Hematopoietic multipotent progenitor cell treated with erythropoietin and hydrocortisone succinate and interleukin-3 and kit ligand, for 8 days (in vitro differentiated cells): ENCODE measurements around the gene PTPRM.

Experiments used
- DNase-seq: peaks from one replicate; pipeline ENCODE4 v3.0.0-alpha.2; 2015

PTPRM gene

DNA sequence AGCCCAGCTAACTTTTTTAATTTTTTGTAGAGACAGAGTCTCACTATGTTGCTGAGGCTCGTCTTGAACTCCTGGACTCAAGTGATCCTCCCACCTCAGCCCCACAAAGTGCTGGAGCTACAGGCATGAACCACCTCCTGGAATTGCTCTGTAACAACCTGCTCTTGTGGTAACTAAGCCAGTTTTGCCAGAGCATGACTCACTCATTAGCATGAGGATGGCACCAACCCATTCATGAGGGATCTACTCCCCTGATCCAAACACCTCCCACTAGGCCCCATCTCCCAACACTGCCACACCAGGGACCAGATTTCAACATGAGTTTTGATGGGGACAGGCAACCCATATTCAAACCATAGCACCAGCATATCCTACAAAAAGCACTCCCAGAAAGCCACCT, 693.2 kb downstream of the PTPRM start:
- no peak for DNase-seq

DNA sequence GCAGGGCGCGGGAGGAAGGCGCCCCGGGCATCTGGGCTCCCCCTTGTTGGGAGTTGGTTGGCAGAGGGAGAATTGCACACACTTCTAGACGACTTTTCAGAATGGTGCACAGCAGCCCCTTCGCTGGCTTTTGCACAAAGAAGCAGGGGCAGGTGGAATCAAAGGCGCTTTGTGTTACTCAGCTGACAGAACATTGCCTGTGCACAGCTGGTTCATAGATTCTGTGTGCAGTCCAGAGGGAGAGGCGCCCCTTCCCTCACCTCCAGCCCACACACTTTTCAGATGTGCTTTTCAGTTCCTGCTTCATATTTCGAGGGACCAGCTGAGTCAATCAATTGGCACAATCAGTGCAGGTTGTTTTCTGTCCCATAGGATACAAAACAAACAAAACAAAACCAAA, 693.7 kb downstream of the PTPRM start:
- no peak for DNase-seq

DNA sequence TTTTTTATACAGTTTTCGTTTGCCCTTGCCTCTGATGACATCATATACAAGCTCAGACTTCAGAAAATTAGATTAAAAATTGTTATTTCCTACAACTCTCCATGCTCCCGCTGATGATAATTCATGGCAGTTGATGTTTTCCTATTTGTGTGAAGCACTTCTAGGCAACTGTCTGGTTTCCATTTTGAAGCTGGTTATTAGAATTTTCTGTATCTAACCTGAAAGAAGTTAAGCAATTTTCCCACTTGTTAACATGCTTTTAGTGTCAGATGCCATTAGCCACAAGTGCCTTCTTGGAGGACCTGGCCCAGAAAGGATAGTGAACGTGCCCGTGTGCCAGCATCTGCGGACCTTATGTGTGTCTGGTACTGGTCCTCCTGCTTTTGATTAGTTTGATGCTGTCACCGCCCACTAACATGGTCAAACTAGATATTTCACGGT, 694.6 kb downstream of the PTPRM start:
- DNase-seq, result no peak

DNA sequence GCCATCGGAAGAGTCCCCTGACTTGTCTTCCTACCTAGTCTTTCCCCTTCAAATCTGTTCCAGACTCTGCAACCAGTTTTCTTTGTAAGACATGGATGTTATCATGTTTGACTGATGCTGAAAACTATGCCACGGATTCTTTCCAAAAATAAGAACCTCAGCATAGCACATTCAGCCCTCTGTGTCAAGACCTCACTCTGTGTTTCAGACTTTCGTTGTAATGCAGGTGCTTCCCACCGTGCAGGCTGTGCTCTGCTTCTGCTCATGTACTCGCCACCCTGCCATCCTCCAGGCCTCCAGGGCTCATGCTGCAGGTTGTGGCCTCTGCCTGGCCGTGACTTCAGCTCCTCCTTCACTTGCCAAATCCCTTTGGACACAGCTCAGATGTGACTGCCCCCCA, 695.1 kb downstream of the PTPRM start:
- no peak for DNase-seq

DNA sequence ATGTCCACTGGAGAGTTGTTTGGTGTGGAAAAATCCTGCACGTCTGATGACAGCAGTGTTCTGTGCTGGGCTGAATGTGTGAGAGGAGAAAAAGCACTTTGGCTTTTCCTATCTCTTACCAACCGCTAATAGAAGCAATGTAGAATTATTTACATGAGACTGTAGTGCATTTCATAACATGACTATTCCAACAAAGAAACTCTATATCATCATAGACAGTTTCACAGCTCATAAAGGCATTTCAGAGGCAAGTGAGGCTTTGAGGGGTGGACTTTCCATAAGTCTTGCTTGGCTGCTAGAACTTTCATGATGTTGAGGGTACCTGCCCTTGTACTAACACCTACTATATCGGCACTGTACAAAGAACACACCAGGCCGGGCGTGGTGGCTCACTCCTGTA, 697.0 kb downstream of the PTPRM start:
- no peak for DNase-seq

DNA sequence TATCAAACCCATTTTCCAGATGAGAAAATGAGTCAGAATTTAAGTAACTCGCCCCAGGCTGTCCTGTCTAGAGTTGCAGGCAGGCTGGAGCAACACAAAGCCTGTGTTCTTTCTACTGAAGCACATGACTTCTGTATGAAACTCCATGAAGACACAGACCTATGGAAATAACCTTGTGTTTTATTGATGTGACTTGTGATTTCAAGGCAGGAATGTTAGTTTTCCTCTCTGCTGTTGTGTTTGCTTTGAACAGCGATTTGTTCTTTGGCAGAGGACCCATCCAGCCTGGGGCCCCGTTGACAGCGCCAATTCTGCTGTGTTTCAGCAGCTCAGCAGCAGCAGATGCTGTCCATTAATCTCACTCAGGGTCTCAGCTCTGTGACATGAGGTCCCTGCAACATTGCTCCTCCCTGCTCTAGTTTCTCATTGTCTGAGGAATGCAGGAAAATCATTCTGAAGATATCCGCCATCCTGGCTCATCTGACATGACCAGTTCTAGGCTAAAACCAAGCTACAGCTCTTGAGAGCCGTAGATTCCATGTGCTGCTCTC, 697.8 kb downstream of the PTPRM start:
- DNase-seq, result no peak

DNA sequence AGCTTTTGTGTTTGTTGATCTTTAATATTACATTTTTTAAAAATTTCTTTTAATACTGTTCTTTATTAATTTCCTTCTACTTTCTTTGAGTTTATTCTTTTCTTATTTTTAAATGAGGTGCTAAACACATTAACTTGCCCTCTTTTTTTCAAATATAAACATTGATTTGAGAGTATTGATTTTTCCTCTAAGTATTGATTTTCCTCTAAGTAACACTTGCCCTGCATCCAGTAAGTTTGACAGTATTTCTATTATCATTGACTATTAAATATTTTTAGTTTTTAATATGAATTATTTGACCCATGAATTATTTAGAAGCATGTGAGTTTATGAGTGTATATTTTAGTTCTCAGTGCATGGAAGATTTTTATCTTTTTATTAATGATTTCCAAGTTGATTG, 705.1 kb downstream of the PTPRM start:
- DNase-seq, result no peak

DNA sequence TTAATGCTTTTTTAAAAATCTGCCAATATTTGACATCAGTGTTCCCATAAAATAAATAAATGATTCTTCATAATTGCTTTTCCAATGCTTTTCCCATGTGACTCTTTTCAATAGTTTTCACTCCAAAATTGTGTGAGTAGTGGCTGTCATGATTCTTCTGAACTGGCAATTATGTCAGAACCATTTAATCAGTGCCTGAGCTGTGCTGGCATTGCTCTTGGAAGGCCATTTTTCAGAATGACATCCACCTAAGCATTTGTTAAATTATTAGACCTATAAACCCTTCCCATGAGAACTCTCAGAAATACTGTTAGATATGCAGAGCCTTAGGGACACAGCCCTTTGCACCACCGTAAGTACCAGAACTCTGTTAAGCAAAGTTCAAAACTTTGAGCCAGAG, 707.3 kb downstream of the PTPRM start:
- no peak for DNase-seq

DNA sequence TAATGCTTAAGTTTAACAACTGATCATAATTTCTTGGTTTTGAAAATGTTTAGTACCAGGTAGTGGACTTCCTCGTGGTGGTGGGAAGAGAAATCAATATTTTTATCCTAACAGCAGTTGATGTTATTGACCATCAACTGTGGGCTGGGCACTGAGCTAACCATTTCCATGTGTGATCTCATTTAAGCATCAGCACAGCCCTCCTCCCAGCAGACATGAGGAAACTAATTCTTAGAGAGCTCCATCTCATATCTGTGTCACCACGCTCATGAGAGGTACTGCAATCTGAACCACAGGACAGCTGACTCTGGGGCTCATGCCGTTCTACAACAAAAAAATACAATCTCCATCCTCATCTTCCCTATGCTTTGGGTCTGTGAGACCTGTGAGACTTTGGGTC, 709.3 kb downstream of the PTPRM start:
- no peak for DNase-seq

DNA sequence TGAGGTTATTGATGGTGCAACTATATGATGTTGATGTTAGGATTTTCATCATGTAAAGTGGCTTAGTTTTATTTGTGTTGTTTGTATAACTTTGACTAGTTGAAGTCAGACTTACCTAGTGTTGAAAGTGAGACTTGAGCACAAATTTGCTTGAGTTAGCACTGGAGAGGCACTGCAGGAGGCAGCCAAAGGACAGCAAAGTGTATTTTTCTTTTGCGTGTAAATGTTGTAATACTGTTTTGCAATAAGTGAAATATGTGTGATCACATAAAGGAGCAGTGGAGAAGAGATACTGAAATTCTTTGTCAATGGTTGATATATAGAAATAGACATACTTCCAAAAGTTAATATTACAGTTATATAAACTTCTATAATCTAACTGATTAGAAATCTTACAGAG, 710.2 kb downstream of the PTPRM start:
- no peak for DNase-seq

DNA sequence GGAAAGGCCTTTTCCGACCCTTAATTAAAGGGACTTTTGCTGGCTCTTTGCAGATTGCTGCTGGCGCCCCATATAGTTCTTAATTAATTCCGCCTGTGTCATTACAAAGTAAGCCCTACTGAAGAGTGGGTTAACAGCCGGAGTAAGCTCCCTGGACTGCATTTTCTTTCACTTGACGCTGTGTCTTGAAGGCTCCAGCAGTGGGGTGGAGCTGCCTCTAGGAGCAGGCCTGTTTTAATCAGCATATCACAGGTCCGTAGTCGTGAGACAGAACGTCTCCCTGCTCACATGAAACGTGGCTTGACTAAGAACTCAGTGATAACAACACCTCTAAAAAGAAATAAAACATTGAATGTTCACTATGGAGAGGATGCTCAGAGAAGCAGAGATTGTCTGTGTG, 712.2 kb downstream of the PTPRM start:
- DNase-seq, result no peak

DNA sequence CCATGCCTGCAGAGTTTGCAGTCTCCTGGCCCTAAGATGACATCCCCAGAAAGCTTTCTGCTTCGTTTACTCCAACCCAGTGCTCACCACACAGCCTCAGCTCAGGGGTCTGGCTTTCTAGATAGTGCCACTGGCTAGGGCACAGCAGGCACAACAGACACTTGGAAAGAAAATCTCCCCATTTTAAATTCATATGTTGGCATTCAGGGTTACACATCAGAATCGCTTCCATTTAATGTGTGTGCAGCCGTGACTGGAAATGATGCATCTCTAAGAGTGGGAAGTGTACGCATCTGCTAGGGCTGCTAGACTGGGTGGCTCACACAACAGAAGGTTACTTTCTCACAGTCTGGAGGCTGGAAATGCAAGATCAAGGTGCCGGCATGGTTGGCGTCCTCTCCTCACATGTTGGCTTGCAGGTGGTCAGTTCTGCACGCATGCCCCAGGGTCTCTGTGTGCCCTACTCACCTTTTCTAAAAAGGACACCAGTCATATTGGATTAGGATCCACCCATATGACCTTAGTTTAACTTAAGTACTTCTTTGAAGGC, 712.7 kb downstream of the PTPRM start:
- DNase-seq, result no peak

DNA sequence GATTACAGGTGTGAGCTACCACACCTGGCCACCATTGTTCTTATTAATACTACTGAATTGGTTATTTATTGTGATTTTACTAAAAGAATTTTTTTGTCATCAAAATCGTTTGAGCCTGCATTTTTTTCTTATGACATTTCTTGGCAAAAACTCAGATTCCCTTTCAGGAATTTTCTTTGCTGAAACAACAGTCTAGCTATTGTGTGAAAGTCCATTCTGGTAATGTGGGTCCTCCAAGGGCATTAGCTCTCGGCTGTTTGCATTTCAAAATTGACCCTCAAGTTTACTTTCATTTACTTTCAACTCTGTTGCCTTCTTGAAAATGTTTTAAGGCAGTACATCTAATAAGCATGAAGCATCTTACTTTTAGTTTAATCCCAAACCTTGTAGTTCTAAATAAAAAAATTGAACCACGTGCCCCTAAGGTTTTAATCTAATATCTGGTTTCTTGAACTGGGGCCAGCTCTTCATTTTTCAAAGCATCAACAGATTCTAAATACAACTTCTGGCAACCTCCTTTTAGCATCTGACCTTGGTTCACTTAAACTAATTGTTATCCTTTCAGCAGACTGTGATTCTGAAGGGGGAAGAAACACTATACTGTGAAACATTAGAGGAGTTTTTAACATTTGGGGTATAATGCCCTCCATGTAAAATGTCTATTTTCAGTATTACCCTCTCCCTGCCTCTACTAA, 716.9 kb downstream of the PTPRM start:
- DNase-seq, result no peak

DNA sequence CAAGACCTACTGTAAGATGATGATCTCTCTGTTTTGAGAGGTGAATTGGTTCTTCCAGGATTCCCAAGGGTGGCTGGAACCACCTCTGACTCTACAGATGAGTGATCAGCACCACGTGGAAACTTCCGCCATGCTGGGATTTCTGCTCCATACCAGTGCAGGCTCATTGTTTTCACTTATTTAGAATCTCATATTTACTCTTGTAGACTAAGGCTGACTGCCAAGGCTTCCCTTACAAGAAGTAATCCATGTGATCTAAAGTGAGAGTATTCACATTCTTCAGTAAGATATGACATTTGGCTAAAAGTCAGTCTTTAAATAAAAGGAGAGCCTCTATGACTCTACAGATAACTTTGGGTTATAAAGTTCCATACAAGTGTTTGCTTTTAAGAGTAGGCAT, 719.2 kb downstream of the PTPRM start:
- no peak for DNase-seq

DNA sequence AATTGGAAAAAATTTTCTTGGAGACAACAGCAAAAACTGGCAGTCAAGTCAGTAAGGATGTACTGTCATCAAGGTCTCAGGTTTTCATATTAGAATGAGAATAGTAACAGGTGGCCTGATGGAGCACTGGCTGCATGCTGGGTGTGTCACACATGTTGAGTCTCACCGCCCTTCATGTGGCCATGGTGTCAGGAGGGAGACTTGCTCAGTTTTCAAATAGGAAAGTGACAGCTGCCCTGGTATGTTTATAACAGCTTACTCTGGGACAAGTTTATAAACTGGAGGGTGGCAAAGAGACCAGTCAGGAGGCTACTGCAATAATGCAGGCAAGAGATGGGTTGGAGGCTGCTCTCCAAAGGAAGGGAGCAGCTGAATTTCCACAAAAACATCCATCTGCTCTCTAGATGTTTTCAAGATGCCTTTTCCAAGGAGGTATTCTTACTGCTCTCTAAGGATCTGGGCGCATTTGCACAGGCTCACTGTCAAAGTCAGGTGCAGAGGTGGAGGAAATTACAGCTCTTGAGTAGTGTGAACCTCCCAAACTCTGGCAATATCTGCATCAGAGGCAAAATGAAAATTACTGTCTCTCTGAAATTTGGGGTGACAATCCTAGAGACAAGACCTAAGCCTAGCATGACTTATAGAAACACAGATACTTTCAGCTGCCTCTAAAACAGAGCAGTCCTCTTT, 720.2 kb downstream of the PTPRM start:
- DNase-seq, result no peak

DNA sequence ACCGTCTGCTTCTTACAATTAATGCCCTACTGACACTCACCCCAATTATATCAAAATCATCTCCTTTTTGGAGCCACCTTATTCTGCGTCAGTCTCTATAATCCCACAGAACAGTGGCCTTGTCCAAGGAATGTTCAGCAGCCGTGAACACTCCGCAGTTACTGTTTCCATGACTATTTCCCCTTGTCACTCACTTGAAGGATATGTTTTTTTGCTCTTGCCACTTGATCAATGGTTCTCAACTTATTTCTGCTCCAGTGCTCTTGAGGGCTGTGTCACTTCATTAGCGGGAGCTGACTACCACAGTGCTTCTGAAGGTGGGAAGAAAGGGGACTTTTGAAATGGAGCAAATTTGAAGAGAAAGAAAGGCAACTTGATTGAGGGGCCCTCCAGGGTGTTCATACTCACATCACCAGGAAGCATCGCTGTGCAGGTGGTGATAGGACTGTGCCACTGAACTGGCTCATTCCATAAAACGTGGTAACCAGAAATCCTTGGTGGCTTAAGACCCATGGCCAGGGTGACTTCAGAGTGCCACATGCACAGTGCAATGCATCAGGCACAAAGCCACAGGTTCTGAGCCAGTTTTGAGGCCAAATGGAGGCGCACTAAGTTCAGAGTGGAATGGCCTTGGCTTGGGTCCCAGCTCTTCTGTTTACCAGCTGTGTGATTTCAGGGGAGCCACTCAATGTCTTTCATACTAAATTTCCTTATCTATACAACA, 721.5 kb downstream of the PTPRM start:
- DNase-seq, result no peak

DNA sequence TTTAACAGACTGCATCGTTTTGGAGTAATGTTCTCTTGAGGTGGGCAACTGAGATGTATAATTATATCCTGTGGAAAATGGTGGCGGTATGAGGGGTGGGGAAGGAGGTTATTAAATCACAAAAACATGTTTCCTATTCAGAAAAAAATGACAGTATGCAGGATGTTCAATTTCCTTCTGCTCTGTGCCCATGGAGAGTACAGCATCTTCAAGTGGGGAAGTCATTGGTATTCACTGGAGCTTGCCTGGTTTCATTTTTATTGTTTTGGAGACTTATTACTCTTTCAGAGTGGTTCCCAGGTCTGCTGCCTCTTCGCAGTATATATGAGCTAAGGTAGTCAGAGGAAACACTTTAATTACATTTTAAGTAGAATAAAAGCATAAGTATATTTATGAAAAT, 723.3 kb downstream of the PTPRM start:
- DNase-seq, result no peak

DNA sequence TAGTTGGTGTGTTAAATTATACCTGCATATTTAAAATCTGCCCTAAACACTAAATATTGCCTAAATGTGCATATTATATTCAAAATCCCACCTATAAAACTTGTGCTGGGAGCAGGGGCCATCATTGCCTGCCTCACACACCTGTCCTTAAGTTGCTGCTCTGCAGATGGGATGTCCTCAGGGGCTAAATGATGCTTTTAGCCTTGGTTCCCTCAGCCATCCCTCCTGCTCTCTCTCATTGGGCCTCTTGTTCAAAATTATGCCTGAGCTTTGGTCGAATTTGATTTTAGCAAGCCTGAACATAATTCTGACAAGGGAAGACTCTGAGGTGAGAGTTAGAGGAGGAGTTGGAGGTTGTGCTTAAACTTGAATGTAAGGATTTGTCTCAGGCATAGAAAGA, 723.8 kb downstream of the PTPRM start:
- DNase-seq, result no peak

DNA sequence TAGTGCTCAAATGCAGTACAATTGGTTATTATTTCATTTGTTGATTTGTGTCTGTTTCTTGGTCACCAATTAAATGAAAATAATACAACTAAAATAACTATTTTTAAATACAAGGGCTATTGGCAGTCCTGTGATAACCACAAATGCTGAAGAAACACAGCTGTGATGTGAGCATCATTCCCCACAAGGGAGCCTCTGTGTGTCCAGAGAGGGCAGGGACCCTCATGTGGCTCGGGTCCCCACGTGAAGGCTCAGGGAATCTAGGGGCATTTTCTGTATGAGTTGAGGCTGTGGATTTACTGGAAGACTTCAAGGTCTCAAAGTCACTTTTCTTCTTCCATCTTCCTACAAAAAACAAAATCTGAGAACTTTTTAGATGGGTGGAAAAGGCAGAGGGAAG, 726.1 kb downstream of the PTPRM start:
- no peak for DNase-seq

DNA sequence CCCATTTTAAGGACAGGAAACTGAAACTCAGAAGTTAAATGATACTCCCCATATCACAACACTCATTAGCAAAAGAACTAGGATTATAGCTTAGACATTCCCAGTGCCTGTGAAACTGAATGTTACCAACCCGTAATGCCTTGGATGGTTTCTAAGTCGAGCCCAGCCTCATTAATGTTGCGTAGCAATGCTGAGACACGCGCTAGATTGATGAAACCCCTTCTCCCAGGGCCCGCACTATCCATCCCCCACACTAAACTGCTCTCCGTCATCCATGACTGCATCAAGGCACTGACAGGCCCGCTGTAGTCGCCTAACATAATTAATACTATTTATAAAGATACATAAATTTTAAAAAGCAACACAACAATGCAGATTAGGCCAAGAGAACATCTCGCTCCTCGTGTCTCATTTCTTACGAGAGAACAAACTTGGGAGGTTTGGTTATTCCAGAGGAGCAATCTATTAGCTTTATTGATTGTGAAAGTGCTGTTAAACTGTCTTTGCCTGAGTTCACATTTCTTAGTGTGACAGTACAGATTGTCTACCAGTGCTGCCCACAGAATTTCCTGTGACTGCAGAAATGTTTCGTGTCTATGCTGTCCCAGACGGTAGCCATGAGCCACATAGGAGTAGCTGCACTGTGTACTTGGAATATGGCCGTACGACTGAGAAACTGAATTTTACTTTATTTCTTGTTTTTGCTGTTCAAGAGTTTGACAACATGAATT, 729.9 kb downstream of the PTPRM start:
- DNase-seq, result no peak

DNA sequence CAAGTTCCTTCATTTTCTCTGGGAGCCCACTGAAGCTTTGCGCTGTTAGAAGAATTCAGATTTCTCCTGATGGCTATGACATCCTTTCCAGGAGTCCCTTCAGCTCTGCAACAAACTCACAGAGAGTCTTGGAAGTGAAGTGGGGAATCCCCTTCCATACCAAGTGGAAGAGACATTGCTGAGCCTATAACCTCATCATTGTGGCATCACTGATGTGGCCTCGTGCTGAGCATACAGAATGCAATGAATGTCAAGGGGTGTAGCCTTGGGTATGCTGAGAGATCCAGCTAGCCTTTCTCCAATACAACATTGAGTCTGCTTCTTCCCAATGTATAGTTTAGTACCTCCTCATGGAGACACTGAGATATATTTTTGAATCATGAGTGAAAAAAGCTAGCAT, 731.1 kb downstream of the PTPRM start:
- DNase-seq, result no peak

DNA sequence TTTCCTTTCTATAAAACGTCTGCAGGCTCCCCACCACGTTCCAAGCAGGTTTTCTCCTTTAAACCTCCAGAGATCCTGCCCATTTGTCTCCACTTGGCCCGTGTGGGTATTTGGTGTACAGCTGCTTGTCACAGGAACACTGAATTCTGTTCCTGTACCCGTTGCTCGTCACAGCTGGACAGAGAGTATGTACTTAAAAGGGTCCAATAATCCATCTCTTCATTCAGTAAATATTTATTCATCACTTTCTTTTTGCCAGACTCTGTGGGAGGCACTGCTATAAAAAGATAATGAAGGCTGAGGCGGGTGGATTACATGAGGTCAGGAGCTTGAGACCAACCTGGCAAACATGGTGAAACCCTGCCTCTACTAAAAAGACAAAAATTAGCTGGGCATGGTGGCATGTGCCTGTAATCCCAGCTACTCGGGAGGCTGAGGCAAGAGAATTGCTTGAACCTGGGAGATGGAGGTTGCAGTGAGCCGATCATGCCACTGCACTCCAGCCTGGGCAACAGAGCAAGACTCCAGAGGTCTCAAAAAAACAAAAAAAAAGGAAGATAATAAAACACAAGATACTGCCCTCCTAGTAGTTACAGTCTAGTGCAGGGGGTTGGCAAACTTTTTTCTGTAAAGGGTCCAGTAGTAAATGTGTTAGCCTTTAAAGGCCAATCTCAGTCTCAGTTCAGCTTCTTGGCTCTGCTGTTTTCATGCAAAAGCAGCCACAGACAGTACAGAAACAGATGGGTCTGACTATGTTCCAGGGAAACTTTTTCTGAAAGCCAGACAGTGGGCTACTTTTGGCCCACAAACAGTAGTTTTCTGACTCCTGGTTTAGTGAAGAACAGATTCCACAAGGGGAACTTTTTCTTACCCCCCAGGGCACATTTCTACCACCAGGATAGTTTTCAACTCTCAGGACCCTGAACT, 732.2 kb downstream of the PTPRM start:
- no peak for DNase-seq
